Effector memory CD4-positive, alpha-beta T cell (primary cell): ENCODE data around the gene SHISA6.

Source experiments
- DNase-seq, 3 donors: peaks; one replicate each; pipeline ENCODE4 v3.0.0-alpha.2; 2020
- H3K27ac ChIP-seq: 2 replicates; pipeline ENCODE4 v1.7.0; 2013; ENCODE audit warnings: mild to moderate bottlenecking, low read length, moderate library complexity; ENCODE audit not compliant: insufficient read depth, poor library complexity, severe bottlenecking
- H3K27me3 ChIP-seq: replicated peaks from 2 replicates; pipeline ENCODE4 v1.7.0; 2013; ENCODE audit warnings: mild to moderate bottlenecking, low read length; ENCODE audit not compliant: insufficient read depth, control insufficient read depth, poor library complexity, severe bottlenecking
- H3K36me3 ChIP-seq: 2 replicates; pipeline ENCODE4 v1.7.0; 2013; ENCODE audit warnings: mild to moderate bottlenecking, low read length, moderate library complexity; ENCODE audit not compliant: control insufficient read depth, insufficient read depth
- H3K4me1 ChIP-seq: 2 replicates; pipeline ENCODE4 v1.7.0; 2013; ENCODE audit warnings: low read length, mild to moderate bottlenecking; ENCODE audit not compliant: control insufficient read depth, insufficient read depth, poor library complexity, severe bottlenecking
- H3K4me3 ChIP-seq: 2 replicates; pipeline ENCODE4 v1.7.0; 2013; ENCODE audit warnings: low read length, low read depth, mild to moderate bottlenecking; ENCODE audit not compliant: insufficient read depth, poor library complexity, severe bottlenecking
- H3K9me3 ChIP-seq: 2 replicates; pipeline ENCODE4 v1.7.0; 2013; ENCODE audit warnings: mild to moderate bottlenecking, low read length, moderate library complexity; ENCODE audit not compliant: control insufficient read depth

Gene SHISA6

DNA sequence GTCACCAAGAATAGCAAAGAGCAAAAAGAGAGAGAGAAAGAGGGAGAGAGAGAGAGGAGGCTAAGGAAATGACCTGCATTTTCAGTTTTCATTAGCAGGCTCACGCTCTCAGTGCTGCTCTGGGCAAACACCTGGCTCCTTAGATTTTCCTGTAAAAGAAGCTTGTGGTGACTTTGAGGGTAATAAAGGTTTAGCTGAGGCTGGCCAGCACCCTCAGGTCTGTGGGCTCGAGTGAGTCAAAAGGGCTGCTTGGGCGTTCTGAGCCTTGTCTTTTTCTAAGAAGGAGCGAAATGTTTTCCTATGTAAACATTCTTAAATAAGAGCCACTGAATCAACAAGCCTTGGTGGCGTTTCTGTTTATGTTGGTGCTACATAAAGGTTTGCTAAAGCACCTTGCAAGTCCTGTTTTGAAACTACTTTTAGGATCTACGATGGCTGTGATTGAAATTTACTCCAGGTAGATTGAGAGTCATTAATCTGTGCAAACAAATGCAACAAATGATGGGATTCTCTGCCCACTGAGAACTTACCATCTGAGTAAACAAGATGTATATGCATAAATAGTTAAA lies 38.8 kb downstream of the SHISA6 start:
- Histone ChIP-seq H3K27ac (no peak overlapping the region), H3K9me3 (no peaks in the 10 kb centered on the region), H3K36me3 (no peaks in the 10 kb centered on the region), H3K27me3 (no peaks in the 10 kb centered on the region), H3K4me1 (no peaks in the 10 kb centered on the region), H3K4me3 (no peak overlapping the region)
- no peak for DNase-seq

DNA sequence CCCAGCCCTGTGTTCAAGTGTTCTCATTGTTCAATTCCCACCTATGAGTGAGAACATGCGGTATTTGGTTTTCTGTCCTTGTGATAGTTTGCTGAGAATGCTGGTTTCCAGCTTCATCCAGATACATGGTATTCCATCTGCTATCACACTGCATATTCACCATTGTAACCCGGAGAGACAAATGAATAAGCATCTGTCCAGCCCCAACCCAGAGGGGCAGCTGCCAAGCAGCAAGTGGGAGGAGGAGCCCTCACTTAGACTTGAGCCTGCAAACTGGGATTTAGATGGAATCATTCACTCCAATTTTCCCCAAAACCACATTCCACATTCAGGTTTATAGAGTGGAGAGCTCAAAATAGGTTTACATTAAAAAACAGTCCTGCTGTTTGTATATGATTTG lies 41.6 kb downstream of the SHISA6 start:
- Histone ChIP-seq H3K36me3 (no peaks in the 10 kb centered on the region), H3K27me3 (no peaks in the 10 kb centered on the region), H3K9me3 (no peaks in the 10 kb centered on the region), H3K4me3 (no peak overlapping the region), H3K4me1 (no peaks in the 10 kb centered on the region), H3K27ac (no peak overlapping the region)
- no peak for DNase-seq

DNA sequence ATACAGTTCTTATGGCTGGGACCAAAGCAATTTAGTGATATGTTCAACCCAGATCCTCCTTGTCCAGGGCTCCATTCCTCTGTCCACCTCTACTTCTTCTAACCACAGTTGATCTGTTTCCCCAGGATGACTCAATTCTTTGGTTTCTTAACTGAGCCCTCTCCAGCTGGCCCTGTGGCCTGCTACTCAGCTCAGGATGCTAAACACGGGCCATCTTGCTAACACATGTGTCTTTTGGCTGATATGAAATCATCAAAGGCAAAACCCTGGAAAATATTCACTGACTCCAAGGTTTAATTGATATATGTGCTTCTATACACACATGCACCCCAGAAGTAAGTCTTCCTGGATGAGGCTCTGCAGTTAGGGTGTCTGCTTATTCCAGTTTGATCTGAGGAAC lies 43.8 kb downstream of the SHISA6 start:
- Histone ChIP-seq H3K27me3 (no peaks in the 10 kb centered on the region), H3K27ac (no peak overlapping the region), H3K36me3 (no peaks in the 10 kb centered on the region), H3K9me3 (no peaks in the 10 kb centered on the region), H3K4me3 (no peak overlapping the region), H3K4me1 (no peaks in the 10 kb centered on the region)
- DNase-seq, result no peak

DNA sequence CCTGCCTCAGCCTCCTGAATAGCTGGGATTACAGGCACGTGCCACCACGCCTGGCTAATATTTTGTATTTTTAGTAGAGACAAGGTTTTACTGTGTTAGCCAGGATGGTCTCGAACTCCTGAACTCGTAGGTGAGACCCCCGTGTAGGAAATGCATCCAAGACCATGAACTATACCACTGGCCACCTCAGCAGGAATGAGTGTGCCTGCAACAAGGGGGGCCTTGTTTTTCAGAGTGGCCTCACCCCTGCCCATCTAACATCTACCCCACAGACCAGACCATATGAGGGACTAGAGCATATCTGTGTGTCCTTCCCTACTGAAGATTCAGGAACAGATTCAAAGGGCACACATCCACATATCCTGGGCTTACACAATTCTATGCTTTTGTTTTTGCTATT lies 44.9 kb downstream of the SHISA6 start:
- Histone ChIP-seq H3K4me1 (no peaks in the 10 kb centered on the region), H3K4me3 (no peak overlapping the region), H3K36me3 (no peaks in the 10 kb centered on the region), H3K27ac (no peak overlapping the region), H3K27me3 (no peaks in the 10 kb centered on the region), H3K9me3 (no peaks in the 10 kb centered on the region)
- no peak for DNase-seq

DNA sequence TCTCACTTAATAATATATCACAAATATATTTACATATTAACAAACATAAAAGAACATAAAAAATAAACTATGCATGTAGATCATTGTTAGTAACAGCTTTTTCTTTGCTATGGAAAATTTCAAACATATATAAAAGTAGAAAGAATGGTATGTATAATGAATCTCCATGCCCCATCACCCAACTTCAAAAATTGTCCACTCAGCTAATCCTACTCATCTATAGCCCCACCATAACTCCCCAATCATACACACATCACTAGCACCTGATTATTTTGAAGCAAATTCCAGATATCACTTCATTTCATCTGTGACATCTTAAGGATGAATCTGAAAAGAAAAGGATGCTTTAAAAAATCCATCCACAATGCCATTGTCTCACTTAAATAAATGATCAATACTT lies 46.8 kb downstream of the SHISA6 start:
- DNase-seq, result no peak
- no peaks in the 10 kb centered on the region for H3K4me1 ChIP-seq
- no peaks in the 10 kb centered on the region for H3K9me3 ChIP-seq
- no peak overlapping the region for H3K27ac ChIP-seq
- no peaks in the 10 kb centered on the region for H3K27me3 ChIP-seq
- H3K36me3 ChIP-seq, result no peaks in the 10 kb centered on the region
- H3K4me3 ChIP-seq, result no peak overlapping the region

DNA sequence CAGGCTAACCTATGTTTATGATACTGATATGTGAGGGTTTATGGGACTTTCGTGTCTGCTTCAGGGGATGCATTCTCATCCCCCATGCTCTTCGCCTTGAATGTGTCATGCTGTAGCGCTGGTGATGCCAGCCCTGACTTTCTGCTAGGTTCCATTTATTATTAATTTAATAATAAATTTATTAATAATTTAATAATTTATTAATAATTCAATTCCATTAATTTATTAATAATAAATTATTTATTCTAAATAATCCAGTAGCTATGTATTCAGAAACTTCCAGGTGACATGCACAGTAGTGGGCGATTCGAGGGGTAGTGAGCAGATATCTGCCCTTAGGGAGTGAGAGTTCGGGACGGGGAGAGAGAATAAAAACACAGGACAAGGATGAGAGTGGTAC lies 49.8 kb downstream of the SHISA6 start:
- H3K4me3 ChIP-seq, result no peak overlapping the region
- no peak for DNase-seq
- H3K4me1 ChIP-seq, result no peaks in the 10 kb centered on the region
- no peak overlapping the region for H3K27ac ChIP-seq
- H3K9me3 ChIP-seq, result no peaks in the 10 kb centered on the region
- no peaks in the 10 kb centered on the region for H3K36me3 ChIP-seq
- no peaks in the 10 kb centered on the region for H3K27me3 ChIP-seq

DNA sequence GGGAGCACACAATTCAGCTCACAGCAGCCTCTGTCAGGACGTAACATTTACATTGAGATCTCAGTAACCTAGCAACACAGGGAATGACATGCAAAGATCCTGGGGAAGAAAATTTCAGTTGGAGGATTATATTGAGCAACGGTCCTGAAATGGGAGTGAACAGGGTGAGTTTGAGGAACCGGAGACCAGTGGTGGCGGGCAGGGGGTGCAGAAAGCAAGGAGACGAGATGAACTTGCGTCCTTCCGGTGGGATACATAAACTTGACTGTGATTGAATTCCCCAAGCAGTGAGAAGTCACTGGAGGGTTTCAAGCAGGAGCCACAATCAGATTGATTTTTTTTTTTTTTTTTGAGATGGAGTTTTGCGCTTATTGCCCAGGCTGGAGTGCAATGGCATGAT lies 51.5 kb downstream of the SHISA6 start:
- no peaks in the 10 kb centered on the region for H3K9me3 ChIP-seq
- DNase-seq, result no peak
- H3K4me3 ChIP-seq, result no peak overlapping the region
- no peak overlapping the region for H3K27ac ChIP-seq
- no peaks in the 10 kb centered on the region for H3K36me3 ChIP-seq
- no peaks in the 10 kb centered on the region for H3K4me1 ChIP-seq
- H3K27me3 ChIP-seq, result no peaks in the 10 kb centered on the region

DNA sequence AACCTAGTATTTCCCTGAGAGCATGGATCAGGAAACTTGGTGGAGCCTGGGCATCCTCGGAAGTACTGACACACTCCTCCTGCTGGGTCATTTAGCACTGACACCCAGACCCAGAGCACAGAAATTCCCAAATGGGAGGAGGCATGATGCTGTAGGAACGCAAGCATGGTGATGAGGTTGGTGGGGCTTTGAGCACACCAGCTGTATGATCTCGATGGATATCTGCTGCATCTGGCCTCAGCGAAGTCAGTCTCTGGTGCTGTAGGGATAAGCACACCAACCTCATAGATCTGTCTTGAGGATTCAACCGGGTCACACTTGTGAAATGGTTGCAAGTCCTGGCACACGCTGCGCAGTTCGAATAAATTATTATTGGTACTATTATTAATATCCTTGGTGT lies 52.5 kb downstream of the SHISA6 start:
- H3K4me1 ChIP-seq, result no peaks in the 10 kb centered on the region
- no peaks in the 10 kb centered on the region for H3K36me3 ChIP-seq
- DNase-seq, result no peak
- no peaks in the 10 kb centered on the region for H3K9me3 ChIP-seq
- H3K4me3 ChIP-seq, result no peak overlapping the region
- no peak overlapping the region for H3K27ac ChIP-seq
- H3K27me3 ChIP-seq, result no peaks in the 10 kb centered on the region

DNA sequence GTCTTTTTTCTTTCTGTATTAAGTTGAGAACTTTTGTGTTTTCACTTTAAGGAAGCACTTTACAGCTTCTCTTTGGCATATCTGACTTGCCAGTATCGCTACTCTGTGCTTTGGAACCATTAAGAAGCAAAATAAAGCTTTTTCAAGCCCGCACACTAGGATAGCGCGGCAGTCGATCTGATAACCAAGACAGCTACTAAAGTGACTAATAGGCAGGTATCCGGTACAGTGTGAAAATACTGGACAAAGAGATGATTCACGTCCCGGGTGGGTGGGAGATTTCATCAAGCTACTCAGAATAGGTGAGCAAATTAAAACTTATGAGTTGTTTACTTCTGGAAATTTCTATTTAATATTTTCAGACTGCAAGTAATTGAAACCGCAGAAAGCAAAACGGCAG lies 53.8 kb downstream of the SHISA6 start:
- H3K27ac ChIP-seq, result no peak overlapping the region

DNA sequence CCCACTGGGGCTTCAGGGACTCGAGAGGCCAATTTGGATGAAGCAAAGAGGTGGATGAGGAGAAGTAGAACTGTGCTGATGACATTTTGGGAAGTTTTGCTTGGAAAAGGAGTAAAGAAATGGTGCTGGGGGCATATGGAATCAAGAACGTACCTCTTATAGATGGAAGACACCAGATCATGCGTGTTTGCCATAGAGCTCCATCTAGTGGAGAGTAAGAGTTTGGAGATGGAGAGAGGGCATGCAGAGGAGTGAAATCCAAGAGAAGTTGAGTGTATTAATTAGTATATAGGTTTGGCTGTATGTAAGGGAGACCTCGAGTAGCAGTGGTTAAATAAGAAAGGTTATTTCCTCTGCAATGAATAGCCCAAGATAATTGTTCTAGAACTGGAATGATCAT lies 56.0 kb downstream of the SHISA6 start:
- Histone ChIP-seq H3K27me3 (no peaks in the 10 kb centered on the region), H3K4me3 (no peak overlapping the region), H3K36me3 (no peaks in the 10 kb centered on the region), H3K27ac (no peak overlapping the region), H3K9me3 (no peaks in the 10 kb centered on the region), H3K4me1 (no peaks in the 10 kb centered on the region)
- DNase-seq, result no peak

More for the DNA sequence above, 53.8 kb downstream of the SHISA6 start:
- Histone ChIP-seq H3K36me3 (no peaks in the 10 kb centered on the region), H3K4me1 (no peaks in the 10 kb centered on the region), H3K27me3 (no peaks in the 10 kb centered on the region), H3K9me3 (no peaks in the 10 kb centered on the region), H3K4me3 (no peak overlapping the region)
- DNase-seq, result no peak

DNA sequence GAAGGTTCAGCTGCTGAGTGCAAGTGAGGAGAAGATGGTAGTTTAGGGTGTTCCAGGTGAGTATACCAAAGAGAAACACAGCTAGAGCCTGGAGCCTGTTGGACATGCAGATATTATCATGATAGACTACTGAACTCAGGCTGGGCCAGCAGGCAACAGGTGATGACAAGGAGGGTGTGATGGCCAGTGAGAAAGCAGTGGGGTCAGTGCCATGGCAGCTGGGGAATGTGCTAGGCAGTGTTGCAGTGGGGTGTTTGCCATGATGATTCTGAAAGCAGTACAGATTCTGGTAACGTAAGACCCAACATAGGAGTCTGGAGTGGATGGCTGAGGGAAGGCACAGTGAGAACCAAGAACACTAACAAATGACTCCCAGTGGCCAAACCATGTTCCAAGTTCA lies 57.4 kb downstream of the SHISA6 start:
- Histone ChIP-seq H3K36me3 (no peaks in the 10 kb centered on the region), H3K9me3 (no peaks in the 10 kb centered on the region), H3K27me3 (no peaks in the 10 kb centered on the region), H3K4me1 (no peaks in the 10 kb centered on the region), H3K27ac (no peak overlapping the region), H3K4me3 (no peak overlapping the region)
- DNase-seq, result no peak
